ENCODE data around the gene USP6NL.

- TF ChIP-seq POLR2A (IDR thresholded peaks at IDR 0.05) (no peak), CTCF (IDR thresholded peaks at IDR 0.05) (no peak)
Measured at GRCh38 chr10:11573497-11573896, 38.0 kb downstream of the USP6NL start.
